GM12875 (cell line): ENCODE results near the gene PCLAF.
"Not testable (repeated sequence)": the region's sequence is repeated elsewhere in the genome, so short reads cannot be mapped to it uniquely, and the experiment has no call there.

Experiments used
- H3K4me3 ChIP-seq: one replicate; pipeline ENCODE4 v1.5.1; 2011; ENCODE audit warnings: low read depth, low read length, control low read depth
- CTCF ChIP-seq: IDR thresholded peaks from 2 replicates; pipeline ENCODE4 v1.5.1; 2011; ENCODE audit warnings: low read depth, mild to moderate bottlenecking, control low read depth, inconsistent platforms, low read length, moderate library complexity, borderline replicate concordance; ENCODE audit not compliant: insufficient read depth

PCLAF gene

GRCh38 chr15:64333986-64334929 is 47.0 kb downstream of the PCLAF start:
- H3K4me3 ChIP-seq, result no peak overlapping the region
- TF ChIP-seq CTCF, result 0 out of 2 replicates have a peak, but pooled peaks have one; percentile 2

- H3K4me3 ChIP-seq, result no peak overlapping the region
- no peak for TF ChIP-seq CTCF
Observed at GRCh38 chr15:64333516-64333915, 47.7 kb downstream of the PCLAF start.

- not testable (repeated sequence) for H3K4me3 ChIP-seq
Observed at GRCh38 chr15:64331668-64332067, 49.6 kb downstream of the PCLAF start.

- H3K4me3 ChIP-seq, result not testable (repeated sequence)
Observed at GRCh38 chr15:64326975-64327374, 54.3 kb downstream of the PCLAF start.

GRCh38 chr15:64326458-64326857 is 54.8 kb downstream of the PCLAF start:
- not testable (repeated sequence) for H3K4me3 ChIP-seq

- TF ChIP-seq CTCF, result no peak
- no peak overlapping the region for H3K4me3 ChIP-seq
Observed at GRCh38 chr15:64324165-64324877, 56.9 kb downstream of the PCLAF start.

GRCh38 chr15:64315216-64315615 is 66.0 kb downstream of the PCLAF start:
- no peak for TF ChIP-seq CTCF
- no peak overlapping the region for H3K4me3 ChIP-seq

- H3K4me3 ChIP-seq, result no peak overlapping the region
- no peak for TF ChIP-seq CTCF
Observed at GRCh38 chr15:64314456-64314855, 66.8 kb downstream of the PCLAF start.
